ENCODE measurements around the gene IGFBPL1.
"Not testable (repeated sequence)": the region's sequence is repeated elsewhere in the genome, so short reads cannot be mapped to it uniquely, and the experiment has no call there.

The IGFBPL1 gene

DNA sequence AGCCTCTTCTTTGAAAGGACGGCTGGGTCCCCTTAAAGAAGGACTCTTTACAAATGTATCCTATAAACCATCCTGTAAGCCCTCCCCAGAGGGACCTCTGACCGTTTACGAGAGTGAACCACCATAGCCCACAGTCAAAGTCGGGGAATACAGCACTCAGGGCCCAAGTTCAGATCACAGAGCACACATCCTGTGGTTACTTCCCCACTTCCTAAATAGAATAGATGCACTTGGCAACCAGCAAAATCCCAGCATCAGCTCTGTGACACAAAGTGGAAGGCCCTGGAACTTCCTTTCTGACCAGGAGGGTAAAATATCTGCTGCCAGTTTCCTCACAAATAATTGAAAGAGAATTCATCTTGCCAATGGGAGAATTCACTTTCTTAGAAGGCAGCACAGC is 6.9 kb upstream of the IGFBPL1 start:
- no peak for DNase-seq (ENCODE audit: low read depth)

DNA sequence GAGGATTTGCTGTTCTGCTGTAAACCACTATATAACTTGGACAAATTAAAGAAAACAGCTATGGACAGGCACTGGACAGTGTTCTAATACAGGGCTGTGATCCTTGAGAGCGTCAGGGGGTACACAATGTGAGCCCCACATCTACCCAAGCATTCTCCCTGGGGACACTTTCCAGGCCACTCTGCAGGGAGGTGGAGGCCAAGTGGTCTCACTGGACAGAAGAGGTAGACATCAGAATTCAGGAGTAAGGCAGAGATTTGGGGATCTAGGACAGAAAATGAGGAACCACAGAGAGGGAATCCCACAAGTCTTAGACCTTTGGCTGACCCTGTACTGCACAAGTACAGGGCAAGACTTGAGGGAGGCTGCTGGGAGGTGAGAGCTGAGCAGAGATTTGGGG is 3.8 kb upstream of the IGFBPL1 start:
- DNase-seq (ENCODE audit: low read depth): no peak

DNA sequence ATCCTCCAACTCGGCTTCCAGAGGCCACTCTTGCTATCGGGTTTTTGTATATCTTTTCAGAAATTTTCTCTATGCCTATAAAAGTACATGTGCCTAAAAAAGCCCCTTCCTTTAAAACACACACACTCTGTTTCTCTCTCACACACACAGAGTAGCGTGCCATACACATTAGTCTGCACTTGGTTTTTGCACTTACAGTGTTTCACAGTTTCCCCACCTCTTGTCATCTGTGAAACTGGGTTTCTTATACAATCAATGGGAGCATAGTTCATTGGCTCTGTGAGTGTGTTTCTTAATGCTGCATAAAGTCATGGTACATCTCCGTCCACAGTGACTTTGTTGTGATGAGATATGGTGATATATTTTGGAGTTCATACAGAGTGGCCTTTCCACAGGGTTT is 664 bp upstream of the IGFBPL1 start:
- DNase-seq (ENCODE audit: low read depth): no peak

DNA sequence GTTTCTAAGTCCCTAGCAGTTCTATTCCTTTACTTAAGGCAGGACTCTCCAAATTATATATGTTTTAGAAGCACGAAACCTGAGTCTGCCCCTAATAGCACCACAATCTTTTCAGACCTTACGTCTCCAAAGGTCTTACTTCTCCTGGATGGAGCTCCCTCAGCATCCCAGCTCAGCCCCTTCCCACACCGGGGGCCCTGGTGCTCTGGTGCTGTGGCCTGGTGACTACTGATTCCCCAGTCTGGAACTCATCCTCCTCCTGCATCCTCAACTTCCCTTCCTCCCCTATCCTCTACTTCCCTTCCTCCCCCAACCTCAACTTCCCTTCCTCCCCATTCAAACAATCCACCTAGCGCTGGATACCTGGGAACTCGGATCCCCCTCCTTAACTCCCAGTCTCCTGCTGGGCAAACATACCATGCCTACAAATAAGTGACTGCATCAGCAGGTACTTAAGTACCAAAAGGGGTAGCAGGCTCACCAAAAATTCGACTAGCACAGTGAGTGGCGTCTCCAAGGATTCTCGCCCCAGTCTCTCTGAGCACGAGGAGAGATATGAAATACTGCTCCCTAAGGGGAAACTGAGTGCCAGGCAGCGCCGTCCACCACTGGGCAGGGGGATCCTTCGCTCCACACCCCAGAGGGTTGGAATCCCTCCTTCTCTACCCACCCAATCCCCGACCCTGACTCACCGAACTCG is 831 bp downstream of the IGFBPL1 start:
- DNase-seq (ENCODE audit: low read depth): no peak

DNA sequence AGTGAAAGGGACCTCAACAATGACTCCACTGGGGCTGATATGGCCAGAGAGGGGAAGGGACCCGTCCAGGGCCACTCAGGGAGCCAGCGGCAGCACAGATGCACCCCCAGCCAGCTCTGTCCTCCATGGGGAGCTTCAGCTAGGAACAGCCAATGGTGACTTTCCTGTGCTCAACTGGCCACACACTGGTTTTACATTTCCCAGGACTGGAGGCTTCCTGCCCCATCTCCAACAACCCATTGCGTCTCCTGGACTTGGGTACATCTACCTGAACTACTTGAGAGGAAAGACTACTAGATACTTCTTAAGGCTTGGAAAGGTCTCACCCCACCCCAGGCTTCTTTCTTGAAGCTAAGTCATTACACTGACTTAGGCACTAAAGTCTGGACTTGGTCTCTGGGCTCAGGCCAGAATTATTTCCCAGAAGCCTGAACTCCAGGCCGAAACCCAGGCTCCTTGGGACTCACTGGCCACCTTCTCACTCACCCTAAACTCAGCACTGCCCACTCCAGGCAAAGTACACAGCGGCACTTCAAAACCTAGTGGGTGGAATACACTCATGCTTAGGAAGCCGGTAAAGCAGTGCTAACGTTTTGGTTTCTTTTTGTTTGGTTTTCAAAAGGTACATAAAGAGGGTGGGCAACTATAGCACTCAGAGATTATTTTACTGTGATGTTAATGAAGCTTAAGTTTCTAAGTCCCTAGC is 1.5 kb downstream of the IGFBPL1 start:
- no peak for DNase-seq (ENCODE audit: low read depth)

DNA sequence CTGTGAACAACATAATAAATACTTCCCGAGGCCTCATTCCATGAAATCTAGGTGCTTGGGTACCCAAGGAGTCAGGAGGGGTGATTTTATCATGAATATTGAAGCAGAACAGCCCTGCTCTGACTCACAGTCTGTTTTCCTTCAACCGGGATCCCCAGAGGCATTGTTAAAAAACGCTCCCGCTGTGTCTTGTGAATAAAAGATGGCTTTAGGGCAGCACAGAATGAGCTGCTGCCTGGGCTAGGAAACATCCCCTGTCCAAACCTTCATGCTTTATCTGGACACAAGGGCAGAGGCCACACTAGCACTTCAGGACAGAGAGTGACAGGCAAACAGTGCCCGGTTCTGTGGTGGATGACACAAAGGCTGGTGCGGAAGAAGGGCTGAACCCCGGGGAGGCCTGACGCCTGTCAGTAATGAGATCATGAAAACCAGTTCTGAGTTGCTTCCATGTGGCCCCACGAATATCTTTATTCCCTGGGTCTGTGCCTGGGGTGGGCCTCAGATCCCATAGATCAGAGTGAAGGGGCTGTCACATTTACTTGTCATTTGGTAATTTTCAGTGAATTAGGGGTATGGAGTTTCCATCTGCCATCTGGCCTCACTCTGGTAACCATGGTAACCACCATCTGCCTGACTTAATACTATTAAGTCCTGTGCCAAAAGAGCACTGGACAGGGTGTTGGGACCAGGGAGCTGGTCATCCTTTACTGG is 2.6 kb downstream of the IGFBPL1 start:
- no peak for DNase-seq (ENCODE audit: low read depth)

DNA sequence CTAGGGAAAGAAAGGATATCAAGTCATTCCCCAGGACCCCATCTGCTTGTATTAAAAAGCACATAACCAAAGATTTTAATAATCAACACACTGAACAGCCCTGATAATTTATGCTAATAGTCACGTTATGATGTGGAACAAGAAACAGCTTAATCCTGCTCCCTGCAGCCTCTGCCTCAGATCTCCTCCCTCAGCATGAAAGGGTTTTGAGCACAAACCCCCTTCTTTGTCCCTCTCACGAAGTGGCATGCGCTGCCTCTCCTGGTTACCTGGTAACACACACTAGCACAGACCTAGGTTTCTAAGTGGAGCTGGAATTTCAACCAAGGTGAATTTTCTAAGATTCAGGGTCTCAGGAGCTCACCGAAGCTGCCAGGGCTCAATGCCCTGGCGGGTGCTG is 5.1 kb downstream of the IGFBPL1 start:
- DNase-seq (ENCODE audit: low read depth): no peak

DNA sequence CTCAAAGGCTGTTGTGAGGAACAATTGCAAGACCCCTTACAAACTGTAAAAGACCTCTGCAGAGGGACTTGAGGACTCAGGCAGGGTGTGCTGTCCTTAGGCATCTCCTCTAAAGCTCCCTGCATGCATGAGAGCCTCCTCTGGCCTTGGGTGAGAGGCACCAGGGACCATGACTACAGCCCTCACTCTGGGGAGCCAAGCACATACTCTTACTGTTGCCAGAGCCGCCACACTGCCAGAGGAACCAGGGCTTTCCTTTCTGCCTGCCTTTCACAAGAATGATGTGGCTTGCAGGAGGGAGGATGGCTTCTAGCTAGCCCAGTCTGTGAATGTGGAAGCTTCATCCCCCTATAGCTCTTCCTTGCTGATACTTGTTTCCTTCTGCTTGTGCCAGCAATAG is 5.9 kb downstream of the IGFBPL1 start:
- no peak for DNase-seq (ENCODE audit: low read depth)

DNA sequence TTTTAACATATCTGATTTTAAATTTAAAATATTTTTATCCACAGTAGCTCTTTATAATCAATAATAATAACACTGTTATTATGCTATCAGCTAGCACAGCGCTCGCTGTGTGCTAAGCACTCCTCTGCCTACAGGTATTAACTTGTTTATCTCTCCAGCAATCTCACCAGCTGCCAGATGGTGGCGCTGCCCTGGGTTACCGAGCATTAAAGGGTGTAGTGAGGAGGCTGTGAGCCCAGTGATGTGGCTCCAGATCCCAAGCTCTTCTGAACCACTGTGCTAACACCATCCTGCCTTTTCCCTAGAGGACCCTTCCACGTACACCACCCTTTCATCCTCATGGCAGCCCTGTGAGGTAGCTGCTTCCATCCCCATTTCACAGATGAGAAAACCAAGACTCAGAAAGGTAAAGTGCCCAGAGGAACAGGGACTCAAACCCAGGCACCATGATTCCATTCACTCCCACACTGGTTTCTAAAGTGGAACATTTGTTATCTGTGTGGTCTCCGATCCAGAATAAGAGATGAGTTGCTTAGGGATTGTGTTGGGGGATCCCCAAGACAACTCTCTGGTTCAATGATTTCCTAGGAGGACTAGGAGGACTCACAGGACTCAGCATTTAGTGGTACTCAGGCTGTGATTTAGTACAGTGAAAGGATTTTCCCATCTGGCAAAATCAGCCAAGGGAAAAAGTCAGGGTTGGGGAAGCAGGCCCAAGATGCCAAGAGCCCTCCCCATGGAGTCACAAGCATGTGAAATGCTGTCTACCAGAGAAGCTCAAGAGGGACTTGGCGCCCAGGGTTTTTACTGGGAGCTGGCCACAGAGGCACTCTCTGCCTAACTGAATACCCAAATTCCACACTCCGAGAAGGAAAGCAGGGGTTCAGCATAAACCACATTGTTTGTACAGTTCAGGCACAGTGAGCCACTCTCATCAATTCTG is 7.0 kb downstream of the IGFBPL1 start:
- DNase-seq (ENCODE audit: low read depth): no peak

DNA sequence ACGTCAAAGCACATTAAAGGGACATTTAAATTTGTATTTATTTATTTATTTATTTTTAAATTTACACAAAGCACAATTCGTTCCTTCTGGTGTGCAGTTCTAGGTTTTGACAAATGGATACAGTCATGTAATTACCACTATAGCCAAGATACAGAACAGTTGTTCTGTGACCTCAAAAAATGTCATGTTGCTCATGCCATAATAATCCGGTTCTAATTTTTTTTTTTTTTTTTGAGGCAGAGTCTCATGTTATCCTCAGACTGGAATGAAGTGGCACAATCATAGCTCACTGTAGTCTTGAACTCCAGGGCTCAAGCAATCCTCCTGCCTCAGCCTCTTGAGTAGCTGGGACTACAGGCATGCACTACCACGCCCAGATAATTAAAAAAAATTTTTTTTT is 7.8 kb downstream of the IGFBPL1 start:
- DNase-seq (ENCODE audit: low read depth): no peak

DNA sequence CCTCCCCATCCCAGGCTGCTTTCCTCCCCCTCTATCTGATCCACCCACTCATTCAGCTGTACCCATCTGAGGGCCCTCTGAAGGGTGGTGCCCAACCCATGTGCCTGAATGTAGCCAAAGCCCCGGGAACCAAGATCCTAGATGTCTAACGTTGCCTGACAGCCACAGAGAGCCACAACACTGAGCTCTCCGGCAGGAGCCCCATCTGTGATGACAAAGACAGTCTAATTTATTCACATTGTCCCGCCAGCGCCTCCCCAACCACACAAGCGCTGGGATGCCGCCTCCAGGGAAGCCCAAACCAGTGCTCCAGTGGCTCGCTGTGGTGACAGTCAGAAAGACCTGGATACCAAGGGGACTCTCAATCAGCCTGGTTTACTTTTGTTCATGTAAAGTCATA is 8.4 kb downstream of the IGFBPL1 start:
- DNase-seq (ENCODE audit: low read depth): no peak

DNA sequence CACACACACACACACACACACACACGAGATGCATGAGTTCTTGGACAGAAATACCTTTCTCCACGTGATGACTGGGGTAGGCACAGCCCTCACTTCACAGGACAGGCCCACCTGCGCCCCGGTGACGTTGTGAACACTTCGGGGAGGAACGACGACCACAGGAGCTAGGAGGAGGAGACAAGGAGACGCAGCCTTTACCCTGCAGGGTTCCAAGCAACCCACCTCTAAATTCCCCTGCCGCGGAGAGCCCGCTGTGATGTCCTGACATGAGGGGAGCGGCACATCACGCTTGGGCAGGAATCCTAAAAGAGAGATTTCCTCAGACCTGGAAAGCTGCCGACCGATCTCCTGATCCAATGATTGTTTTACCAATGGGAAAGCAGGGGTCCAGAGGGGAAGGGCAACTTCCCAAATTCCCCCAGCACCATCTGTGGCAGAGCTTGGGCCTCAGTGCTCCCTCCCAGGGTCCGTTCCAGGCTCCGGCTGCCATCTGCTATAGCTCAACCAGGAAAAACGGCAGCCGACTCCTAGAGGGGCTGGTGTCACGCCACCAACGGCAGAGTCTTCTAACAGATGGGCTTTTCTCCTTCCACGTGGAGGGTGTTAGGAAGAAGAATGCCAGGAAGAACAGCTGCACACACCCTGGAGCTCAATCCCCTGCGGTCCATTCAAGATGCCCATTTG is 10.1 kb downstream of the IGFBPL1 start:
- DNase-seq (ENCODE audit: low read depth): no peak

DNA sequence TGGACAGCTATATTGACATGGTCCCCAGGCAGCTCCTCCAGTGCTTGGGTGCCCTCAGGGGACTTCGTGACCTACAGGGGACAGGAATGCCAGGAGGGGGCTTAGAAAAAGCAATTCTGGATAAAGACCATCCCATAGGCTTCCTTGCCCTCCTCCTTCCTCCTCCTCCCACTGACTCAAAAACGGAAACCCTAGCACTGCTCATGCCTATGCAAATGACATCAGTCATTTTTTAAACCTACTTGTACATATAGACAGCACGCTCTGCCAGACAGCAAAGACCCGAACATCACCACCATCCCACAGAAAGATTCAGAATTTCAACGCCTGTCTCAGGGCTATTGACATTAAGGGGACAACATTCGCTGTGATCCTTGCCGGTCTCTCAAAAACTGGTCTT is 11.0 kb downstream of the IGFBPL1 start:
- DNase-seq (ENCODE audit: low read depth): no peak

DNA sequence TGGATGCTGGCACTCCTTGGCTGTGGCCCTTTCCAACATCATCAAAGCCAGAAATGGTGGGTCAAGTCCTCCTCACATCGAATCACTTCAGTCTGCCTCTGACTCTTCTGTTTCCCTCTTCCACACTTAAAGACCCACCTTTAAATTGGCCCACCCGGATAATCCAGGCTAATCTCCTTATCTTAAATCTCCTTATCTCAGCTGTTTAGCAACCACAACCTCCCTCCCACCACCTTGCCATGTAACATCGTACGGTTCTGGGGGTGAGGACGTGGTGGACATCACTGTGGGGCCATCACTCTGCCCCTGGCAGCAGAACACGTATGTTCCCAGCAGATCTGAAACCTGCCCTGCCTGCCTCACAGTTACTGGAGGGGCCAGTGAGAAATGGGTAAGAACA is 11.5 kb downstream of the IGFBPL1 start:
- DNase-seq (ENCODE audit: low read depth): no peak

DNA sequence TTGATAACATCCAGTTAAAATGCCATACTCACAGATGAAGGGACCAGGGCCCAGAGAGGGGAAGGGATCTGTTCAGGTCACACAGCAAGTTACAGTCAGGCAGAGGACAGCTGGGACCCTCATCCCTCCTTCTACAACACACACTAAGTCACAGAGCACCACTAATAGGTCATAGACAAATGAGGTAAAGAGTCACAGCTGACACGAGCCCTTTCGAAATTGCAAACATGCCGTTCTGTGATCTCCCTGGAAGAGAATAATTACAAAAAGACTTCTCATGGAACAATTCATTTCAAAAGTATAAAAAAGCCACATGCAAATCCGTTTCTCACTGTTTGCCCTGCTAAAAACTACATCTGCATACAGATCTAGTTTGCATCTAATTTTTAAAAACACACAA is 15.5 kb downstream of the IGFBPL1 start:
- DNase-seq (ENCODE audit: low read depth): no peak

DNA sequence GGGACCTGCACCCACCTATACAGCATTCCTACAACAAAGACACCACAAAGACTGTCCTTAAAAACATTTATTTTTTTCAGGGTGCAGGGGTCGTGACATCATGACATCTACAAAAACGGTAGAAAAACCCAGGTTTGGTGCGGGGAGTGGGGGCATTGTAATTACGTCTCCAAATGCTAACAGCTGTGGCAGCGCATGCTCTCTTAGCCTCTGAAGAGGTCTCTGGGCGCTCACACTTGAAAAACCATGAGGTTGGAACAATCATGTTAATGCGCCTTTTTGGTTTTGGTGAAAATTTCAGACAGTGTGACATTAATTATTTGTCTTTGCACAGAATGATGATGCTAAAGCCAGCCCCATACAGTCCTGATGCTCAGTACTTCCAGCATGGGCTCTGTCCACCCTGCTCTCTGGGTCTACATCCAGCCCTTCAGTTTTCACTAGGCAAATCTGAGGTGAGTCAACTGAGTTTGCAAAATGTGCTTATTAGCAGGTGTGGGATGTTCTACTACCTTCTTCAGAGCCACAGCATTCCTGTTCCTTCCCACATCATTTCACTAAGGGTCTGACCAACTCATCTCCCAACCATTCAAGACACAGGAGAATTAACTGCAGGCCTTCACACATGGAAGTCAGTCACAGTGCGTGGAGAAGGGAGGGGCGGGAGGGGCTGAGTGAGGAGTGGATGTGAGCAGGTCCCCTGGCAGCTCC is 17.6 kb downstream of the IGFBPL1 start:
- no peak for DNase-seq (ENCODE audit: low read depth)

DNA sequence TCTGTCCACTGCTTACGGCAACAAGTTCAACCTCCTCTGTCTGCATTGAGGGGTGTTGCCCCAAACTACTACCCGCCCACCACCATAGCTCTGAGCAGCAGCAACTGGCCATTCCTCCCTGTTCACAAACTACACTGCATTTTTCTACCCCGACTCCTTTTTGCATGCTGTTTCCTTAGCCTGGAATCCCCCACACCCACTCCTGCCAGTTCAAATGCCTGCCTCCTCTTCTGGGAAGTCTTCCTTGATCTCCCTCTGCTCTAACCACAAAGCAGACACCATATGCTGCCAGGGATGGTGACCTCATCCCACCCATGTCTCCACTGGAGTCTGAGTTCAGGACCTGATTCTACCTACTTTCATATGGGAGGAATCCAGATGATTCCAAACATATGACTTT is 18.5 kb downstream of the IGFBPL1 start:
- no peak for DNase-seq (ENCODE audit: low read depth)

DNA sequence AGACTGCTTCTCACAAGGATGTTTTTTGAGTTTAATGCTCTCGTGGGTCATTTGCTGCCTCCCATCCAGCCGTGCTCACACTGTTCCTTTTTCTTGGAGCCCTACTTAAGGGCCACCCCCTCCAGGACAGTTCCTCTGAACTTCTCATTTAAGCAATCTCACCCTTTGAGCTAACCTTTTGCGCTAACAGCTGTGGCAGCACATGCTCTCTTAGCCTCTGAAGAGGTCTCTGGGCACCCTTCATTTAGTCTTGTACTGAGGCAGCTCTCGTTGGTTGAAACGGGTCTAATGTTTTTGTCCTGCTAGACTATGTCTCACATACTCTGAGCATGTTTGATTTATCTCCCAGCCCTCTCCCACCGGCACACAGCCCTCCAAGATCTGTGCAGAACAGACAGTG is 19.9 kb downstream of the IGFBPL1 start:
- DNase-seq (ENCODE audit: low read depth): no peak

DNA sequence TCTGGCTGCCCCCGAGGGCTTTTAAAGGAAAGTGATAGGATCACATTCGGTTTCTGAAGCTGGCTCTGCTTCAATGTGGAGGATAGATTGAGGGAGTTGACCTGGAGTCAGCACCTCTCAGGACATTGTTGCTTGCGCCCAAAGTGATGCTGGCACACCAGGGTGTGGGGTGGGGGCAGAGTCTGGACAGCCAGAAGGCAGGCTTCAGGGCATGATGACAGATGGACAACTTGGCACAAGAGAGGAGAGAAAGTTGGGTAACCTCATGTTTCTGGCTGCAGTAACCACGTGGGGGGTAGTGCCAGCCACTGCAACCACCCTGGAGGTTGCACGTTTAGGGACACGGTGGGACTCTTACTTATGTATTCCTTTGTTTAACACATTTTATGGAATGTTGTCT is 22.3 kb downstream of the IGFBPL1 start:
- no peak for DNase-seq (ENCODE audit: low read depth)

DNA sequence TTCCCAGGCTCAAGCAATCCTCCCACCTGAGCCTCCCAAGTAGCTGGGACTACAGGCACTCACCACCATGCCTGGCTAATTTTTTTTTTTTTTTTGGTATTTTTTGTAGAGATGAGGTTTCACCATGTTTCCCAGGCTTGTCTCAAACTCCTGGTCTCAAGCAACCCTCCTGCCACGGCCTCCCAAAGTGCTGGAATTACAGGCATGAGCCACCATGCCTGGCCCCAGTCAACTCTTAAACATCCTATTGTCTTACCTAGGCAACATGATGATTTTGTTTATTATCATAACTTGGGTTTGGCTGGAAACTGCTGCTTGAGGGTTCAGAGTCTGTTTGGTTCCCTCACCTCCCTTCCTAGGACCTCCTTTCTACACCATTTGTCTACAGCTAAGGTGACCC is 25.1 kb downstream of the IGFBPL1 start:
- not testable (repeated sequence) for DNase-seq (ENCODE audit: low read depth)

DNA sequence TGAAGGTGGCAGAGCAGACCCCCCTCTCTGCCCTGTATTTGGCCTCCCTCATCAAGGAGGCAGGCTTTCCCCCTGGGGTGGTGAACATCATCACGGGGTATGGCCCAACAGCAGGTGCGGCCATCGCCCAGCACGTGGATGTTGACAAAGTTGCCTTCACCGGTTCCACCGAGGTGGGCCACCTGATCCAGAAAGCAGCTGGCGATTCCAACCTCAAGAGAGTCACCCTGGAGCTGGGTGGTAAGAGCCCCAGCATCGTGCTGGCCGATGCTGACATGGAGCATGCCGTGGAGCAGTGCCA is 27.9 kb downstream of the IGFBPL1 start:
- DNase-seq (ENCODE audit: low read depth): no peak
